Vagina (tissue), 2 donors: ENCODE measurements around the gene IQUB.

ENCODE experiments used
- CTCF ChIP-seq, 3 experiments: fragments of 450-650 bp in 2 of 3; fragments of 200-600 bp in 1 of 3; sonication (generic) in 1 of 3; IDR thresholded peaks; one replicate each; pipeline ENCODE4 v1.5.1; 2017 to 2019; ENCODE audit warnings: antibody characterized with exemption in 3 of 3, mild to moderate bottlenecking in 2 of 3, moderate library complexity in 2 of 3
- POLR2A ChIP-seq, 2 donors: fragments of 450-650 bp; IDR thresholded peaks; one replicate each; pipeline ENCODE4 v1.6.1; 2017; ENCODE audit warnings: antibody characterized with exemption in 2 of 2, mild to moderate bottlenecking in 2 of 2, moderate library complexity in 2 of 2

- TF ChIP-seq CTCF (IDR thresholded peaks at IDR 0.05) (peak in 1 of 3 experiments; percentile 2), POLR2A (IDR thresholded peaks at IDR 0.05) (no peak)
These were observed 46.7 kb upstream of the IQUB start for GRCh38 chr7:123581162-123581459.
